Measurements from ENCODE around the gene COL9A3. TPM values are rescaled to one million over a fixed set of nuclear protein-coding genes. Genes with fewer than 3 reads are reported as not detected.

The COL9A3 gene
- total RNA-seq, 1 donor from 2014 or later: 78.7 TPM

DNA sequence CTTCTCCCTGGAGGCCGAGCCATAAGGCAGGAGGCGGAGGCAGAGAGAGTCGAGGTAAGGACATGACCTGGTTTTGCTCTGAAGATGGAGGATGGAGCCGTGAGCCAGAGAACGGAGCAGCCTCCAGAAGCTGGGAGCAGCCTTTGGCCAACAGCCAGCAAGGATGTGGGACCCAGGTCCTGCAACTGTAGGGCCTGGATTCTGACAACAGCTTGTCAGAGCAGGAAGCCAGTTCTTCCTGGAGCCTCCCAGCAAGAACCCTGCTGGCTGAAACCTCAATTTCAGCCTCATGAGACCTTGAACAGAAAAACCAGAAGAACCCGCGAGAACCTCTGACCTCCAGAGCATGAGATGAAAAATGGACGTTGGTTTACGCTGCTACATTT is 34.0 kb upstream of the COL9A3 start:
- H3K27ac Mint-ChIP-seq (ENCODE audit: unreplicated experiment): peak overlapping the region; percentile 88
- TF ChIP-seq, protein P1, sequence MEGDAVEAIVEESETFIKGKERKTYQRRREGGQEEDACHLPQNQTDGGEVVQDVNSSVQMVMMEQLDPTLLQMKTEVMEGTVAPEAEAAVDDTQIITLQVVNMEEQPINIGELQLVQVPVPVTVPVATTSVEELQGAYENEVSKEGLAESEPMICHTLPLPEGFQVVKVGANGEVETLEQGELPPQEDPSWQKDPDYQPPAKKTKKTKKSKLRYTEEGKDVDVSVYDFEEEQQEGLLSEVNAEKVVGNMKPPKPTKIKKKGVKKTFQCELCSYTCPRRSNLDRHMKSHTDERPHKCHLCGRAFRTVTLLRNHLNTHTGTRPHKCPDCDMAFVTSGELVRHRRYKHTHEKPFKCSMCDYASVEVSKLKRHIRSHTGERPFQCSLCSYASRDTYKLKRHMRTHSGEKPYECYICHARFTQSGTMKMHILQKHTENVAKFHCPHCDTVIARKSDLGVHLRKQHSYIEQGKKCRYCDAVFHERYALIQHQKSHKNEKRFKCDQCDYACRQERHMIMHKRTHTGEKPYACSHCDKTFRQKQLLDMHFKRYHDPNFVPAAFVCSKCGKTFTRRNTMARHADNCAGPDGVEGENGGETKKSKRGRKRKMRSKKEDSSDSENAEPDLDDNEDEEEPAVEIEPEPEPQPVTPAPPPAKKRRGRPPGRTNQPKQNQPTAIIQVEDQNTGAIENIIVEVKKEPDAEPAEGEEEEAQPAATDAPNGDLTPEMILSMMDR (IDR thresholded peaks at IDR 0.05; ENCODE audit: partially characterized antibody, unreplicated experiment): no peak

DNA sequence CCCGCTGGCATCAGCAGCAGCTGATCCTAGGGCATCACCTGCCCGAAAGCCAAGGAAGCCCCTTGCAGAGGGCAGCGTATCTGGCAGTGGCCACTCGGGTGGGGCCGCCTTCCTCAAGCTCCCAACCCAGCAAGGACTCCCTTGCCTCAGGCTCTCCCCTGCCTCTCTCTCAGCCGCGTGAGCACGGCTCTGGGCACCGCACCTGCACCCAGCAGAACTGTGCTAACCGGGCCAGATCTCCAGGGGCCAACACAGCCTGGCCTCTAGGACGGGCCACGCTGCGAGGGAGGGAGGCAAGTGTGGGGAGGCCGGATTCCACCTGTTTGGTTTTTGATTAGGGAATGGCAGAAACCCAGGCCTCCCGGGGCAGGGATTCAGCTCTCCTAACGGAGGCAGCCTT is 32.4 kb upstream of the COL9A3 start:
- H3K4me3 Mint-ChIP-seq (ENCODE audit: unreplicated experiment): no peak overlapping the region
- H3K4me1 Mint-ChIP-seq (ENCODE audit: low read depth, unreplicated experiment): peaks cover 28% of the 10 kb centered on the region
- TF ChIP-seq, protein P1 (IDR thresholded peaks at IDR 0.05; ENCODE audit: partially characterized antibody, unreplicated experiment): no peak

More for the DNA sequence above, 34.0 kb upstream of the COL9A3 start:
- Mint-ChIP-seq H3K4me1 (ENCODE audit: low read depth, unreplicated experiment) (peaks cover 21% of the 10 kb centered on the region), H3K27me3 (ENCODE audit: unreplicated experiment) (peaks cover 4% of the 10 kb centered on the region), H3K4me3 (ENCODE audit: unreplicated experiment) (peak overlapping the region; percentile 67), H3K9me3 (ENCODE audit: unreplicated experiment) (peaks cover 10% of the 10 kb centered on the region), H3K36me3 (ENCODE audit: unreplicated experiment) (peaks cover 6% of the 10 kb centered on the region)
- no peak for DNase-seq

DNA sequence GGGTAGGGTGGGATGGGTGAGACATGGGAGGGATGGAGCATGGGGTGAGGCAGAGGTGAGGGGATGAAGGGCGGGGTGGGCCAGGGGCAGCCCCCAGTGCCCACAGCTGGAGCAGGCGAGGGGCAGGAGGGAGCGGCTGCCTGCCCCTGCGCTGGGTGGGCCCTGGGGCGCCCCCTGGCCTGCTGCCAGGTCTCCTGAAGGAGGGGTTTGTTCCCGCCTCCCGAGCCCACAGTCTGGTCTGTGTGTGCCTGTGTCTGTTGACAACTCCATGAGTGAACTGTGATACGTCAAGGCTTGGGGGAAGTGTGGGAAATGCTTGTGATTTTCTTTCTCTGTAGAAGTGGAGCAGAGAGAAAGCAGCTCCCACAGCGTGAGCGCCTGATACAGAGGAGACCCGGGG is 31.5 kb upstream of the COL9A3 start:
- Mint-ChIP-seq H3K27me3 (ENCODE audit: unreplicated experiment) (peaks cover 4% of the 10 kb centered on the region), H3K36me3 (ENCODE audit: unreplicated experiment) (peaks cover 6% of the 10 kb centered on the region), H3K9me3 (ENCODE audit: unreplicated experiment) (peaks cover 5% of the 10 kb centered on the region), H3K27ac (ENCODE audit: unreplicated experiment) (no peak overlapping the region), H3K4me3 (ENCODE audit: unreplicated experiment) (no peak overlapping the region), H3K4me1 (ENCODE audit: low read depth, unreplicated experiment) (peaks cover 27% of the 10 kb centered on the region)
- no peak for DNase-seq
- TF ChIP-seq, protein P1 (IDR thresholded peaks at IDR 0.05; ENCODE audit: partially characterized antibody, unreplicated experiment): no peak

More for the DNA sequence above, 32.4 kb upstream of the COL9A3 start:
- DNase-seq: no peak
- Mint-ChIP-seq H3K36me3 (ENCODE audit: unreplicated experiment) (peaks cover 6% of the 10 kb centered on the region), H3K9me3 (ENCODE audit: unreplicated experiment) (peaks cover 10% of the 10 kb centered on the region), H3K27me3 (ENCODE audit: unreplicated experiment) (peaks cover 4% of the 10 kb centered on the region), H3K27ac (ENCODE audit: unreplicated experiment) (no peak overlapping the region)

GRCh38 chr20:62786157-62786556 is 30.7 kb upstream of the COL9A3 start:
- TF ChIP-seq, protein P1 (IDR thresholded peaks at IDR 0.05; ENCODE audit: partially characterized antibody, unreplicated experiment): no peak
- Mint-ChIP-seq H3K4me3 (ENCODE audit: unreplicated experiment) (no peak overlapping the region), H3K27me3 (ENCODE audit: unreplicated experiment) (peaks cover 4% of the 10 kb centered on the region), H3K27ac (ENCODE audit: unreplicated experiment) (peak overlapping the region; percentile 55), H3K9me3 (ENCODE audit: unreplicated experiment) (peaks cover 2% of the 10 kb centered on the region), H3K4me1 (ENCODE audit: low read depth, unreplicated experiment) (peaks cover 25% of the 10 kb centered on the region), H3K36me3 (ENCODE audit: unreplicated experiment) (peaks cover 6% of the 10 kb centered on the region)
- no peak for DNase-seq

DNA sequence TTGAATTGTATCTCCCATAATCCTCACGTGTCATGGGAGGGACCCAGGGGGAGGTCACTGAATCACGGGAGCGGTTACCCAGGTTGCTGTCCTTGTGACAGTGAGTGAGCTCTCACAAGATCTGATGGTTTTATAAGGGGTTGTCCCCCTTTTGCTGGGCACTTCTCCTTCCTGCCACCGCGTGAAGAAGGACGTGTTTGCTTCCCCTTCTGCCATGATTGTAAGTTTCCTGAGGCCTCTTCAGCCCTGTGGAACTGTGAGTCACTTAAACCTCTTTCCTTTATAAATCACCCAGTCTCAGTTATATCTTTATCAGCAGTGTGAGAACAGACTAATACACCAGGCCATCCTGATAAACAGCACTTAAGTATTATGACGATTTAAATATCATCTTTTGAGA is 29.5 kb upstream of the COL9A3 start:
- Mint-ChIP-seq H3K9me3 (ENCODE audit: unreplicated experiment) (peaks cover 2% of the 10 kb centered on the region), H3K4me3 (ENCODE audit: unreplicated experiment) (no peak overlapping the region), H3K36me3 (ENCODE audit: unreplicated experiment) (peaks cover 6% of the 10 kb centered on the region), H3K27ac (ENCODE audit: unreplicated experiment) (no peak overlapping the region), H3K27me3 (ENCODE audit: unreplicated experiment) (peaks cover 4% of the 10 kb centered on the region), H3K4me1 (ENCODE audit: low read depth, unreplicated experiment) (peaks cover 29% of the 10 kb centered on the region)
- TF ChIP-seq, protein P1 (IDR thresholded peaks at IDR 0.05; ENCODE audit: partially characterized antibody, unreplicated experiment): no peak
- DNase-seq: no peak
